GM19438 (cell line): ENCODE results near the gene SLC17A2.
"Not testable (repeated sequence)": the region's sequence is repeated elsewhere in the genome, so short reads cannot be mapped to it uniquely, and the experiment has no call there.

Experiments
- ATAC-seq: cut with Tn5 transposase; IDR thresholded peaks from one replicate; pipeline ENCODE4 v1.9.1; 2021; ENCODE audit warnings: low read depth; ENCODE audit not compliant: unreplicated experiment

Gene SLC17A2

GRCh38 chr6:25953733-25954132 lies 23.2 kb upstream of the SLC17A2 start:
- ATAC-seq: no peak

DNA sequence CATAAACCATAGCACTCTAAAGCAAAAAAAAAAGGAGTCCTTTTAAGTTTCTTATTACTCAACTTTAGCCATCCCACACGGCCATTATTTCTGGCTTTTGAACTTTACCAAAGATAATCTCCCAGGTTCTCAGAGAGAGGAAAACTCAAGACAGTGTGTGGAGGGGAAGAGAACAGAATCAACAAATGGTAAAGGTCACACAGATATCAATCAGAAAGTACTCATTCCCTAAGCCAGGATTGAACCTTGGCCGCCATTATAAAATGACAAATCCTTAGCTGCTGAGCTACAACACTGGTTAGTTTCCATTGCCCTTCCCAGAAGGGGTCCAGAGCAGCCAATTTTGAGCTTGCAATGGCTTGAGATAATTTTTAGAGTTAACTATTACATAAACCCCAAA lies 22.0 kb upstream of the SLC17A2 start:
- no peak for ATAC-seq

DNA sequence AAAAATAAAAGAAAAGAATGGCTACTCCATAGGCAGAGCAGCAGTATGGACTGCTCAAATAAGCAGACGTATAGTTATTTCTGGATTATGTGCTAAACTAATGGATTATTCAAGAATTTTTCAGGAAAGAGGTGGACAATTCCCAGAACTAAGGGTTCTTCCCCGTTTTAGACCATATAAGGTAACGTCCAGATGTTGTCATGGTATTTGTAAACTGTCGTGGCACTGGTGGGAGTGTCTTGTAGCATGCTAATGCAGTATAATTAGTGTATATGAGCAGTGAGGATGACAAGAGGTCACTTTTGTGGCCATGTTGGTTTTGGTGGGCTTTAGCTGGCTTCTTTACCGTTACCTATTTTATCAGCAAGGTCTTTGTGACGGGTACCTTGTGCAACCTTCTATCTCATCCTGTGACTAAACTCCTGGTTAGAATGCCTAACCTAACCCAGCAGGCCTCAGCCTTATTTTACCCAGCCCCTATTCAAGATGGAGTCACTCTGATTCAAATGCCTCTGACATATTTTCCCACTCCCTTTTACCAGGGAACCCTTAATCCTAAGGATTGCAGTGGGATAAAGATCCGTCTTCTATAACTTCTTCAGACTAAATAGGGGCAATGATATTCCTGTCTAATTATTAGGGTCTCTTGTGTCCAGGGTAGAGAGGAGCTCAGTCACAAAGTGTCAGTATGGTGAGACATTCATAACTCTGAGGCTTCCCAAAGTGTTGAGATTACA lies 21.0 kb upstream of the SLC17A2 start:
- ATAC-seq: no peak

DNA sequence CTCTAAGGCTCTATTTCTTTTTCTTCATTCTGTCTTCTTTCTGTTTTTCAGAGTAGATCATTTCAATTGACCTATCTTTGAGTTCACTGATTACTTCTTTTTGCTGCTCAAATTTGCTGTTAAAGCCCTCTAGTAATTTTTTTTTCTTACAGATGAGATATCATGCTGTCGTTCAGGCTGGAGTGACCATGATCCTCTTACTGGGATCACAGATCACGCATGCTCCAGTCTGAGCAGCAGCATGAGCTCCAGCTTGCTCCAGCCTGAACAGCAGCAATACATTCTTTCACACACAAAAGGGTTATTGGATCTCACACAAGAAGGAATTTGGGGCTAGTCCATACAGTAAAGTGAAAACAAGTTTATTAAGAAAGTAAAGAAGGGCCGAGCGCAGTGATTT lies 19.8 kb upstream of the SLC17A2 start:
- no peak for ATAC-seq

DNA sequence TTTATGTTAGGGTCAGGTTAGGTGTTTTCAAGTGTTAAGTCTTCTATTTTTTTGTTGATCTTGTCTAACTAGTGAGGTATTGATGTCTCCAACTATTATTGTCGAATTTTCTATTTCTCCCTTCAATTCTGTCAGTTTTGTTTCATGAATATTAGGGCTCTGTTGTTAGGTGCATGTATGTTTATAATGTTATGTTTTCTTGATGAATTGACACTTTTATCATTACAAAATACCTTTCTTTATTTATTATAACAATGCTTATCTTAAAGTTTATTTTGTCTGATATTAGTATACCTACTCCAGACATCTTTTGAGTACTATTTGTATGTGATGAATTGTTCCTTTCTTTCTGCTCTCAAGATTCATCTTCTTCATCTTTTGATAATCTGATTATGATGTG lies 19.2 kb upstream of the SLC17A2 start:
- ATAC-seq: no peak

DNA sequence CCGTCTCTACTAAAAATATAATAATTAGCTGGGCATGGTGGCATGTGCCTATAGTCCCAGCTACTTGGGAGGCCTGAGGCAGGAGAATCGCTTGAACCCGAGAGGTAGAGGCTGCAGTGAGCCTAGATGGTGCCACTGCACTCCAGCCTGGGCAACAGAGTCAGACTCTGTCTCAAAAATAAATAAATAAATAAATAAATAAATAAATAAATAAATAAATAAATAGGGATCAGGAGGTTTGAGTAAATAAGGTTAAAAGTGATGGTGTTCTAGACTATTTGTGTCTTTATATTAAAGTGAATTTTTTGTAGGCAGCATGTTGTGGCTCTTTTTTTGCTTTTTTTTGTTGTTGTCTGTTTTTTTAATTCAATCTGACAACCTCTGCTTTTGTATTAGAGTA lies 17.0 kb upstream of the SLC17A2 start:
- ATAC-seq: not testable (repeated sequence)

DNA sequence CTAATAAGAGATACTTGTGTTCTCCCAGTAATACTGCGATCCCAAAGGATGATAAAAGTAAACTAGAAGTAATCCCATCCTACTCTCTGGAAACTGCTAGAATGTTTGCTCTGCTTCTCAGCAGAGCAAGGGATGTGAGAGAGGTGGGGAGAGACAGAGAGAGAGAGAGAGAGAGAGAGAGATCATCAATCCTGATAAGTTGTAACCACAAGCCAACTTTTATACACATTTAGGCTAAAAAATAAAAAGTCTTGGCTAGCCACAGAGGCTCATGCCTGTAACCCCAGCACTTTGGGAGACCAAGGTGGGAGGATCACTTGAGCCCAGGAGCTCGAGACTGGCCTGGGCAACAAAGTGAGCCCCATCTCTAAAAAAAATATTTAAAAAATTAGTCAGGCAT lies 16.1 kb upstream of the SLC17A2 start:
- no peak for ATAC-seq

GRCh38 chr6:25945738-25946137 lies 15.2 kb upstream of the SLC17A2 start:
- not testable (repeated sequence) for ATAC-seq

- ATAC-seq: peak; percentile 64
Observed at GRCh38 chr6:25944688-25945574, 14.4 kb upstream of the SLC17A2 start.

GRCh38 chr6:25943887-25944286 lies 13.4 kb upstream of the SLC17A2 start:
- no peak for ATAC-seq

DNA sequence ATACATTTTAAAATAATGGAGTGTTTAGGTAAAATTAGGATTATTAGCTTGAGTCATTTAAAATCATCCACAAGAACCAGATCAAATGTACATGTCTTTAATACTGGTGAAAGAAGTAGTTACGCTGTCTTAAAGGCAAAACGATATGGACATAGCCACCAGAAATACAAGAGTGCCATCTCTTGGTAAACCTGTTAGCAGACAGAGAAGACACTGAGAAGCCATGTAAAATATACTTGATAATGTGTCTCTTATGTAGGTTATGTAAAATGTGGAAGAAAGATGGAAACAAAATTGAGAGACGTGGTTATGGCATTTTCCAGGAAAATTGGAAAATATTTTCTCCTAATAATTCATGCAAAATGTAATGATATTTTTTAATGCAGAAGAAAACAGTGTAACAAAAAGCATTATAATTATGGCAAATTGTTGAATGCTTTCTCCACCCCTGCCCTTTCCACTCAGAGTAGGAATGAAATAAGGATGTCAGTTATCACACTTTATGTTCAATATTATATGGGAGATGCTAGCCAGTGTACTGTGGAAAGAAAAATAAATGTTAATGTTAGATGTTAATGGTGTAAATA lies 12.2 kb upstream of the SLC17A2 start:
- no peak for ATAC-seq

DNA sequence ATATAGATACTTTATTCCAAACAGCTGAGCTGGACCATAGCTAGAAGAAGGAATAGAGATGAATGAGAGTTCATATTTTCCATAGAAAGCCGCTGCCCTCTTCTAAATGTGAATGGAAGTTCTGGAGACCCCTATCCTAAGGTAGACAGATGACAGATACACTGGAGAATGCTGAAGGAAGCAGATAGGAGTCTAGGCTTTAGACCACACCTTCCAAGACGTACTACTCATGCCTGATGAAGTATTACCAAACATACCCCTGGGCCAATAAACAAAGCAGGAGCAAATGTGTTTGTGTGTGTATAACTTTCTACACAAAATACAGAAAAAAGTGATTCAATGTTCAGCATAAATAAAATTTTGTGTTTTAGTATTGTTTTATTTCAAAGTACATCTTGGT lies 9.1 kb upstream of the SLC17A2 start:
- ATAC-seq: no peak

DNA sequence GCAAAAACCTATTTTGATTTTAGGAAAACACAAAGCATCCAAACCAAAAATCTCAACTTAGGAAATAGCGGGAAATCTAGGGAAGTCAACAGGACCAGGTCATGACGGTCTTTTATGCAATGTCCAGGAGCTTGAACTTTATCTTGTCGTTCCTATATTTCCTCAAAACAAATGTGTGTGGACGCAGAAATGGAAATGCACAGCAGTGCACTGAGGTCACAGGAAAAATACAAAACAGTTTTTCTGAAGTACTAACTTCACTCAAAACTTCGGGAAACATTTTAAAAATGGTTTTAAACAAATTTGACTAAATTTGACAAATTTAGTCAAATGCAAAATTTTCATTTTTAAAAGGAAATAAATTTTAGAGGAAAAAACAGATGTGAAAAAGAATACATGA lies 5.5 kb upstream of the SLC17A2 start:
- no peak for ATAC-seq

DNA sequence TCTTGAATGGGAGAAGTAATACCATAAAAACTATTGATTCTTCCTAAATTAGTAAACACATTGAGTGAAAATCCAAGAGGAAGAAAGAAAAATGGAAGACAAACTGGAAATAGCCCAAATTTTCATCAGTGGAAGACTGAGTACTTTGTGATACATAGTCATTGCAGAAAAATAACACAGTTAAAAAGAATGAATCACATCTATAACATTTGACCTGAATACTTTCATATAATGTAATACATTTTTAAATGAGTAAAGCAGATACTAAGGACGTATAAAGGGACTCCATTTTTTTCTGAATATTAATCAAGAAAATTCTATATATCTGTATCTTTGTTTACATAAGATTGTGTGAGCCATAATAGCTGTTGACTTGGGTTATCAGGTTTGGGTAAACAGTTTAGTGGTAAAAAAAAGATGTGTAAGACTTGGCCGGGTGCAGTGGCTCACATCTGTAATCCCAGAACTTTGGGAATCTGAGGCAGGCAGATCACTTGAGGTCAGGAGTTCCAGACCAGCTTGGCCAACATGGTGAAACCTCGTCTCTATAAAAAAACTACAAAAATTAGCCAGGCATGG lies 4.3 kb upstream of the SLC17A2 start:
- ATAC-seq: no peak

GRCh38 chr6:25934156-25934555 lies 3.7 kb upstream of the SLC17A2 start:
- no peak for ATAC-seq

- ATAC-seq: no peak
Observed at GRCh38 chr6:25931411-25931709, 869 bp upstream of the SLC17A2 start.

- not testable (repeated sequence) for ATAC-seq
Observed at GRCh38 chr6:25929785-25930184, 706 bp downstream of the SLC17A2 start.

DNA sequence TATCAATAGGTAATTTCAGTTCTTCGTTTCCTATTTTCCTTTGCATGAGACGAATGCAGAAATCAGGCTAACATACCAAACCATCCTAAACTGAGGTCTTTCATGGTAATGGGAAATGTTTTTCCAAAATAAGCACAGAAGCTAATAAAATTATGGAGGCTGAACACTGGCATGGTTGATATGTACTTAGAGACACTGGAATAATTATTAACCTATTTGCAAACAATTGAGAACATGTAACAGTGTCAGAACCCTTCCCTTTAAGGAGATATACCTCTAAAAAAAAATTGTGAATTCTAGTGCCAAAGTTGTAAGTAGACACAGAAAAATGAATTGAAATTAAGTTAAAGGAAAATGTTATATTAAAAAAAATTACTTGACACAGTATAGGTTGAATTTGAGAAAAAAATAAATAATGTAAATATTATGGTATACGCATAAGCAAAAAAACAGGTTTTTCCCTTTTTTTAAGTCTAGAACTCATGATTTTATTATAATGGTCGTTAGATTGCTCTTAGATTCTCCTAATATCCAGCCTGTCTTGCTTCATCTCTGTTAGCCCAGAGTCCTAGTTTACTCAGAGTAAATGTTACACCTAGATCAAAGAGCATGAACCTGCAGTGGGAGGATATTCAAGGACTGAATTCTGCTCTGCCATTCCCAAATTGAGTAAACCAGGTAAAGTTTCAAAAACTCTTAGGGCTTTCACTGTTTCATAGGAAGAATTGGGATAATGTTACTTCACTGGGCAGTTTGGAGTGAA lies 1.7 kb downstream of the SLC17A2 start:
- no peak for ATAC-seq

DNA sequence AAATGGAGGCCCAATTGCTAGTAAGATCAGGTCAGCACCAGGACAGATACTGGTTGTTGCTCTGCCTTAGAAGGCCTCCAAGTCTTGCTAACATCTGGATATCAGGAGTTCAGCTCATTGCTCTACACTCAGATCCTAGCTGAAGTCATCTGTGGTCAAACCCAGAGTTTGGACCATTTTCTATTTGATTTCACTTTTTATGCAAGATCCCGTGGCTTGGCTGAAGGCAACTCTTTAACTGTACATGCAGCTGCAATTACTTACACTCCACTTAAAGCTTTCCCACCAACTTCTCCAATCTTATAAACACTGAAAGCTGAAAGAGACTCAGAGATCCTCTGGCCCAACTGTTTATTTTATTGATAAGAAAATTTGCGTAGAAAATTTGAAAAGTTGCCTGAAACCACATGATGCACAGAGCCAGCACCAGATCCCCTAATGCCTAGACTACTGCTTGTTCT lies 2.7 kb downstream of the SLC17A2 start:
- no peak for ATAC-seq

DNA sequence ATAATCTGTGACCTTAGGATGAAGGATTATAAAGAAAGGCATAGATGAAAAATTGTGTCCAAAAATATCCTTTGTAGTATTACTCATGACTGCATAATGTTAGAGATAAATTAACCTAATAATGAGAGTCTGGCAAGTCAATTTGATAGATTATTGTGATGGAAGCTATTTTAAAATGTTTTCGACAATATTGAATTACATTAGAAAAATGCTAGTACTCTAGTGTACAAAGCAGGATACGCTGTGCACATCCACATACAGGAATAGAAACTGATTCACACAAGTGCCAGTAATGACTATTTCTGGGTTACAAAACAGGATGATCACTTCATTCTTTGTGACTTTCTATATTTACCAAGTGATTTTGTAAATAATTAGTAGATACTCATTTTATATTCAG lies 3.3 kb downstream of the SLC17A2 start:
- no peak for ATAC-seq

- ATAC-seq: no peak
Observed at GRCh38 chr6:25925876-25926275, 4.6 kb downstream of the SLC17A2 start.
